ENCODE measurements around the gene ST7. TPM values are rescaled to one million over a fixed set of nuclear protein-coding genes. Genes with fewer than 3 reads are reported as not detected.

Gene ST7
- polyA plus RNA-seq, 2 of the 4 experiments (the other 2 are of a cell fraction): 16.2 to 26.0 TPM

DNA sequence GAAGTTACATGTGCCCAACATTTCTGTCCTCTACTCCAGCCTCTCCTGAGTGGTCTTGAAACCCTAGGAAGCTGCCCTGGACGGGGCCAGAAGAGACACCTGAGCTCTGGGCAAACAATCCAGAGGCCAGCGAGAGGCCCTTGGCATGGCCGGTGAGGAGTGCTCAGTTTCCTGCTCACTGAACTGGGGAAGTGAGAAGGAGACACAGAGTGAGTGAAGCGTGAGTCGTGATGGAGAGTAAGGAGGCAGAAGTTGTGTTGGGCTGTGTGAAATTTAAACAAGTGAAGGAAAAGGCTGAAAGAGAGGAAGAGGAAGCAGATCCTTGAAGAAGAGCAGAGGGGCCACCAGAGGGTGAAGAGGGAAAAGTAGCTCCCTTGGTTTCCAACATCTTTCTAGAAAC lies 296.4 kb downstream of the ST7 start:
- no peak for TF ChIP-seq CEBPB (IDR thresholded peaks at IDR 0.05)
- TF ChIP-seq GATA3 (IDR thresholded peaks at IDR 0.05; ENCODE audit: borderline replicate concordance): no peak
- no peak for TF ChIP-seq SREBF2 (IDR thresholded peaks at IDR 0.05)
- ATAC-seq (no peak), FAIRE-seq (no peak), DNase-seq (ENCODE audit: low read depth in 1 of 2, low spot score in 1 of 2) (no peak)
- Histone ChIP-seq H3K4me3 (no peak overlapping the region), H3K27ac (no peak overlapping the region), H3K4me2 (no peak overlapping the region), H3K9me3 (peaks cover 13% of the 10 kb centered on the region; the same call in 2 of the 3 replicates), H3K4me1 (no peaks in the 10 kb centered on the region)
- WGBS (ENCODE audit: missing lambda C conversion rate): 49% methylated on average over 5 of the region's 5 CpGs
- ChIA-PET POLR2A (no interaction called here), CTCF (interaction anchor here (0.7 to 2.7 kb wide), 2 partner anchors 10 to 136 kb away, joined by 3 to 8 read pairs; no protein-coding TSS in a partner anchor)

DNA sequence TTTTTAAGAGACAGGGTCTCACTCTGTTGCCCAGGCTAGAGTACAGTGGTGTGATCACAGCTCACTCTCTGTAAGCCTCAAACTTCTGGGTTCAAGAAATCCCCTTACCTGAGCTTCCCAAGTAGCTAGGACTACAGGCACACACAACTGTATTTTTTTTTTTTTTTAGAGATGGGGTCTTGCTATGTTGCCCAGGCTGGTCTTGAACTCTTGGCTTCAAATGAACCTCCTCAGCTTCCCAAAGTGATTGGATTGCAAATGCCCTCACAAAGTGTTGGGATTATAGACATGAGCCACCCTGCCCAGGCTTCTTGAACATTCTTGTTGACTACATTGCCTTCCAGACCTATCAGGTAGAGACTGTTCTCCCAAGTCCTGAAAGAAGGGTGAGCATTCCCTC lies 296.9 kb downstream of the ST7 start:
- CTCF ChIA-PET: interaction anchor here (0.7 to 2.7 kb wide), 3 partner anchors 10 to 135 kb away, joined by 3 to 8 read pairs (median 3); no protein-coding TSS in a partner anchor

GRCh38 chr7:117250801-117251200 lies 297.5 kb downstream of the ST7 start:
- FAIRE-seq: no peak
- no peak for TF ChIP-seq MYC (IDR thresholded peaks at IDR 0.05; ENCODE audit: borderline replicate concordance, low read length)
- TF ChIP-seq POLR2AphosphoS2 (conservative IDR thresholded peaks at IDR 0.05; ENCODE audit: low read length): no peak
- TF ChIP-seq, protein P1, sequence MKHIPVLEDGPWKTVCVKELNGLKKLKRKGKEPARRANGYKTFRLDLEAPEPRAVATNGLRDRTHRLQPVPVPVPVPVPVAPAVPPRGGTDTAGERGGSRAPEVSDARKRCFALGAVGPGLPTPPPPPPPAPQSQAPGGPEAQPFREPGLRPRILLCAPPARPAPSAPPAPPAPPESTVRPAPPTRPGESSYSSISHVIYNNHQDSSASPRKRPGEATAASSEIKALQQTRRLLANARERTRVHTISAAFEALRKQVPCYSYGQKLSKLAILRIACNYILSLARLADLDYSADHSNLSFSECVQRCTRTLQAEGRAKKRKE (CRISPR knock-in tag; IDR thresholded peaks at IDR 0.05; ENCODE audit: low read depth): no peak
- no peak for TF ChIP-seq ZFP36 (IDR thresholded peaks at IDR 0.05; ENCODE audit: borderline replicate concordance, partially characterized antibody)
- TF ChIP-seq HES2 (IDR thresholded peaks at IDR 0.05): no peak
- TF ChIP-seq CEBPB (IDR thresholded peaks at IDR 0.05): no peak
- TF ChIP-seq PHF8 (IDR thresholded peaks at IDR 0.05; ENCODE audit: borderline replicate concordance, low read depth): no peak
- no peak for TF ChIP-seq JUN (IDR thresholded peaks at IDR 0.05)
- TF ChIP-seq SMC3 (IDR thresholded peaks at IDR 0.05): no peak
- TF ChIP-seq FOXS1 (CRISPR knock-in tag; IDR thresholded peaks at IDR 0.05): no peak
- TF ChIP-seq FOSB (CRISPR knock-in tag; IDR thresholded peaks at IDR 0.05): no peak
- TF ChIP-seq ZC3H11A (IDR thresholded peaks at IDR 0.05): no peak
- TF ChIP-seq, protein P2, sequence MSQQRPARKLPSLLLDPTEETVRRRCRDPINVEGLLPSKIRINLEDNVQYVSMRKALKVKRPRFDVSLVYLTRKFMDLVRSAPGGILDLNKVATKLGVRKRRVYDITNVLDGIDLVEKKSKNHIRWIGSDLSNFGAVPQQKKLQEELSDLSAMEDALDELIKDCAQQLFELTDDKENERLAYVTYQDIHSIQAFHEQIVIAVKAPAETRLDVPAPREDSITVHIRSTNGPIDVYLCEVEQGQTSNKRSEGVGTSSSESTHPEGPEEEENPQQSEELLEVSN (IDR thresholded peaks at IDR 0.05; ENCODE audit: borderline replicate concordance, low read depth): no peak

More for the DNA sequence above, 296.9 kb downstream of the ST7 start:
- no peak for FAIRE-seq
- Histone ChIP-seq H3K4me1 (no peaks in the 10 kb centered on the region), H3K9me3 (peaks cover 8% of the 10 kb centered on the region; the same call in 2 of the 3 replicates), H3K27ac (no peak overlapping the region), H3K4me2 (no peak overlapping the region), H3K4me3 (no peak overlapping the region)
- DNase-seq (ENCODE audit: low read depth in 1 of 2, low spot score in 1 of 2): no peak
- TF ChIP-seq NFE2L2 (conservative IDR thresholded peaks at IDR 0.05; ENCODE audit: low read length): no peak
- TF ChIP-seq POLR2AphosphoS2 (conservative IDR thresholded peaks at IDR 0.05; ENCODE audit: low read length): no peak
- TF ChIP-seq, protein P3, sequence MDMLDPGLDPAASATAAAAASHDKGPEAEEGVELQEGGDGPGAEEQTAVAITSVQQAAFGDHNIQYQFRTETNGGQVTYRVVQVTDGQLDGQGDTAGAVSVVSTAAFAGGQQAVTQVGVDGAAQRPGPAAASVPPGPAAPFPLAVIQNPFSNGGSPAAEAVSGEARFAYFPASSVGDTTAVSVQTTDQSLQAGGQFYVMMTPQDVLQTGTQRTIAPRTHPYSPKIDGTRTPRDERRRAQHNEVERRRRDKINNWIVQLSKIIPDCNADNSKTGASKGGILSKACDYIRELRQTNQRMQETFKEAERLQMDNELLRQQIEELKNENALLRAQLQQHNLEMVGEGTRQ (IDR thresholded peaks at IDR 0.05): no peak
- no peak for TF ChIP-seq EP300 (IDR thresholded peaks at IDR 0.05)
- TF ChIP-seq HES2 (IDR thresholded peaks at IDR 0.05): no peak
- TF ChIP-seq CHD2 (IDR thresholded peaks at IDR 0.05; ENCODE audit: low read length, partially characterized antibody): no peak
- TF ChIP-seq POLR2A (IDR thresholded peaks at IDR 0.05; ENCODE audit: low read length): no peak
- no peak for TF ChIP-seq FOSB (CRISPR knock-in tag; IDR thresholded peaks at IDR 0.05)
- no peak for TF ChIP-seq HDAC2 (IDR thresholded peaks at IDR 0.05)
- TF ChIP-seq, protein P4, sequence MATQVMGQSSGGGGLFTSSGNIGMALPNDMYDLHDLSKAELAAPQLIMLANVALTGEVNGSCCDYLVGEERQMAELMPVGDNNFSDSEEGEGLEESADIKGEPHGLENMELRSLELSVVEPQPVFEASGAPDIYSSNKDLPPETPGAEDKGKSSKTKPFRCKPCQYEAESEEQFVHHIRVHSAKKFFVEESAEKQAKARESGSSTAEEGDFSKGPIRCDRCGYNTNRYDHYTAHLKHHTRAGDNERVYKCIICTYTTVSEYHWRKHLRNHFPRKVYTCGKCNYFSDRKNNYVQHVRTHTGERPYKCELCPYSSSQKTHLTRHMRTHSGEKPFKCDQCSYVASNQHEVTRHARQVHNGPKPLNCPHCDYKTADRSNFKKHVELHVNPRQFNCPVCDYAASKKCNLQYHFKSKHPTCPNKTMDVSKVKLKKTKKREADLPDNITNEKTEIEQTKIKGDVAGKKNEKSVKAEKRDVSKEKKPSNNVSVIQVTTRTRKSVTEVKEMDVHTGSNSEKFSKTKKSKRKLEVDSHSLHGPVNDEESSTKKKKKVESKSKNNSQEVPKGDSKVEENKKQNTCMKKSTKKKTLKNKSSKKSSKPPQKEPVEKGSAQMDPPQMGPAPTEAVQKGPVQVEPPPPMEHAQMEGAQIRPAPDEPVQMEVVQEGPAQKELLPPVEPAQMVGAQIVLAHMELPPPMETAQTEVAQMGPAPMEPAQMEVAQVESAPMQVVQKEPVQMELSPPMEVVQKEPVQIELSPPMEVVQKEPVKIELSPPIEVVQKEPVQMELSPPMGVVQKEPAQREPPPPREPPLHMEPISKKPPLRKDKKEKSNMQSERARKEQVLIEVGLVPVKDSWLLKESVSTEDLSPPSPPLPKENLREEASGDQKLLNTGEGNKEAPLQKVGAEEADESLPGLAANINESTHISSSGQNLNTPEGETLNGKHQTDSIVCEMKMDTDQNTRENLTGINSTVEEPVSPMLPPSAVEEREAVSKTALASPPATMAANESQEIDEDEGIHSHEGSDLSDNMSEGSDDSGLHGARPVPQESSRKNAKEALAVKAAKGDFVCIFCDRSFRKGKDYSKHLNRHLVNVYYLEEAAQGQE (IDR thresholded peaks at IDR 0.05): no peak
- TF ChIP-seq TP53 (CRISPR knock-in tag; IDR thresholded peaks at IDR 0.05): no peak
- no peak for TF ChIP-seq ELK1 (IDR thresholded peaks at IDR 0.05; ENCODE audit: low read depth, low read length)
- no peak for TF ChIP-seq RNF2 (IDR thresholded peaks at IDR 0.05; ENCODE audit: borderline replicate concordance, low read depth)
- no peak for TF ChIP-seq KDM5A (IDR thresholded peaks at IDR 0.05)
- no peak for TF ChIP-seq CBX8 (IDR thresholded peaks at IDR 0.05)
- no peak for TF ChIP-seq SMC3 (IDR thresholded peaks at IDR 0.05)
- no peak for ATAC-seq
- POLR2A ChIA-PET: no interaction called here

More at GRCh38 chr7:117250801-117251200, 297.5 kb downstream of the ST7 start:
- ATAC-seq: no peak
- no peak for DNase-seq (ENCODE audit: low read depth in 1 of 2, low spot score in 1 of 2)
- Histone ChIP-seq H3K4me2 (no peak overlapping the region), H3K4me1 (no peaks in the 10 kb centered on the region), H3K27ac (no peak overlapping the region), H3K9me3 (peaks cover 4% of the 10 kb centered on the region; the same call in 2 of the 3 replicates), H3K4me3 (no peak overlapping the region)
- ChIA-PET CTCF (interaction anchor here (1.0 to 2.7 kb wide), 3 partner anchors 11 to 135 kb away, joined by 3 to 8 read pairs (median 3); no protein-coding TSS in a partner anchor), POLR2A (no interaction called here)
- WGBS (ENCODE audit: missing lambda C conversion rate): 11% methylated on average over 4 of the region's 4 CpGs
